ENCODE measurements around the gene AKT3.
"Not testable (repeated sequence)": the region's sequence is repeated elsewhere in the genome, so short reads cannot be mapped to it uniquely, and the experiment has no call there.

The AKT3 gene

DNA sequence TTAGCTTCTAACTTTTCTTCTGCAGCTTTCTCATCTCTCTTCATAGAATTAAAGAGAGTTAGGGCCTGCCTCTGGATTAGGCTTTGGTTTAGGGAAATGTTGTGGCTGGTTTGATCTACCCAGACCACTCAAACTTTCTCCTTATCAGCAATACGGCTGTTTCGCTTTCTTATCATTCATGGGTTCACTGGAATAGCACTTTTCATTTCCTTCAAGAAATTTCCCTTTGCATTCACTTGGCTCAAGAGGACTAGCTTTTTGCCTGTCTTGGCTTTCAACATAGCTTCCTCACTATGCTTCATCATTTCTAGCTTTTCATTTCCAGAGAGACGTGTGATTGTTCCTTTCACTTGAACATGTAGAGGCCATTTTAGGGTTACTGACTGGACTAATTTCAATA lies 59.6 kb downstream of the AKT3 start:
- no peak for DNase-seq (ENCODE audit: low read depth in 4 of 4, low spot score in 1 of 4)

GRCh38 chr1:243786531-243786930 lies 63.5 kb downstream of the AKT3 start:
- DNase-seq (ENCODE audit: low read depth in 4 of 4, low spot score in 1 of 4) = no peak

GRCh38 chr1:243784506-243784905 lies 65.5 kb downstream of the AKT3 start:
- no peak for DNase-seq (ENCODE audit: low read depth in 4 of 4, low spot score in 1 of 4)

DNA sequence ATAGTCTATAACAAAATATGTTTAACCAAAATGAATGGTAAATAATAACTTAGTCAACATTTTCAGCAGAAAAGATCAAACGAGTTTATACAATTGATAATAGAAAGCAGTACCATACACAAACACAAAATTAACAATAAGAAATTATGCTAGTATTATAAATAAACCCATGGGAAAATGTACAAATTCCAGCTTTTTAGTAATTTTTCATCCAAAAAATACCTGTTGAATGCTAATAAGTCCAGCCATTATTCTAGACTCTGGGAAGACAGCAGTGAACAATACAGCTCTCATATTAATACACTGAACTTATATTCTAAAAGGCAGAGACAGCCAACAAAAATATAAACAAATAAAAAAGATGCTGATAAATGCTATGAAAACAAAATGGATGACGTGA lies 66.3 kb downstream of the AKT3 start:
- no peak for DNase-seq (ENCODE audit: low read depth in 4 of 4, low spot score in 1 of 4)

GRCh38 chr1:243772361-243773050 lies 77.5 kb downstream of the AKT3 start:
- DNase-seq (ENCODE audit: low read depth in 4 of 4, low spot score in 1 of 4) = not testable (repeated sequence)

DNA sequence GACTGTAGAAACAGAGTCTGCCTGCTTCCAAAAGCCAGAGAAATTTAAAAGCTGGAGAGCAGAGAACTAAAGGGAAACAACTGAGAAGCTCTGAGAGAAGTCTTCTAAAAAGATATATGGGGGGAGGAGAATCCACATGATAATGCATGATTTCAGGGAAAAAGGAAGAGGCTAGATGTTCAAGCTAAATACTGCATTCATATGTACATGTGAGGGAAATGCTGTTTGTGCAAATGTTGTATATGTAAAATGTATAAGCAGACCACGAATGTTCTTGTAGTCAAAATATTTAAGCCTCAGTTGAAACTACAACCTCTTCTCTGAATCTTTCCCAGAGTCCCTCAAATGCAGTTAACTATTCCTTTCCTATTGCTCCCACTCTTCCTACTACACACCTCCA lies 79.2 kb downstream of the AKT3 start:
- DNase-seq (ENCODE audit: low read depth in 4 of 4, low spot score in 1 of 4) = no peak

DNA sequence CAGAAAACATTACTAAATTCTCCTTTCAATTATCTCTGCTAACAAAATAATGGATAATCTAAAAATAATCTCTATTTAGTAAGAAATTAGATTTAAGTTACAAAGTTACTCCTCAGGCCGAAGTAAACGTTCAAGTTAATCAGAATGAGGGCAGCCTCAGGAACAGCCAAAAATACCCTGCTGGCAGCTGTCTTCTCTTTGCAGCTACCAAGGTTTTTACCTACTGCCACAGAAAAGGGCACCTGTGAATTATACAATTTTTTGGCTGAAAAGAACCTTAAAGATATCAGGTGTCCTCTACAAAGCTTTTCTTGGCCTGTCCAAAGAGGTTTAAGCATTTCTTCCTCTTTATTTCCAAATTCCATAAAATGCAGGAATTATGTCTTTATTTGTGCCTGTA lies 84.4 kb downstream of the AKT3 start:
- DNase-seq (ENCODE audit: low read depth in 4 of 4, low spot score in 1 of 4) = no peak

GRCh38 chr1:243763806-243764205 lies 86.2 kb downstream of the AKT3 start:
- DNase-seq (ENCODE audit: low read depth in 4 of 4, low spot score in 1 of 4) = no peak

GRCh38 chr1:243758647-243759046 lies 91.4 kb downstream of the AKT3 start:
- DNase-seq (ENCODE audit: low read depth in 4 of 4, low spot score in 1 of 4) = no peak

DNA sequence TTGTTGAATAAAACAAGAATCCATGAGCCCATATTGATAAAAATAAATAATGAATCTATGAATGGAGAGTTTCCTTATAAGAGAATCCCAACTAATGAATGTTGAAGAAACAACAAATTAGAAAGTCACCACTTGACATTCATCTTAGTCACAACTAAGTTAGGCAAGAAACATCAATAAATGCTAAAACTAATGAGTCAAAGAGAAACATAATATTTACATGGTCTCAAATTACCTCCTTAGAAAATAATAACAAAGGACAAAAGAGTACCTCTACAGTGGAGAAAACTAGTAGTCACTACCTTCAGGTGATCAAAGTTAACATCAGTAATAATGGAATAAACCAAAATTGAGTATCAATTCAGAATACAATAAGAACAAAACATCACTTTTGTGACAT lies 93.5 kb downstream of the AKT3 start:
- DNase-seq (ENCODE audit: low read depth in 4 of 4, low spot score in 1 of 4) = no peak

DNA sequence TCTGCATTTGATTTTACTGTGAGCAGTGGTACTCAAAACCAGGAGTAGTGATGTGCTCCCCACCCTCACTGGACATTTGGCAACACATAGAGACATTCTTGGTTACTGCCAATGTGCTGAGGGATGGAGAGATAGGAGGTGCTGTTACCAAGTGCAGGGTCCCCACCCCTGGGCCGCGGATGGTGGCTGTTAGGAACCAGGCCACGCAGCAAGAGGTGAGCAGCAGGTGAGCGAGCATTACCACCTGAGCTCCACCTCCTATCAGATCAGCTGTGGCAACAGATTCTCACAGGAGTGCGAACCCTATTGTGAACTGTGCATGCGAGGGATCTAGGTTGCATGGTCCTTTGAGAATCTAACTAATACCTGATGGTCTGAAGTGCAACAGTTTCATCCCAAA lies 95.7 kb downstream of the AKT3 start:
- DNase-seq (ENCODE audit: low read depth in 4 of 4, low spot score in 1 of 4) = no peak

- DNase-seq (ENCODE audit: low read depth in 4 of 4, low spot score in 1 of 4) = no peak
Observed at GRCh38 chr1:243751506-243751905, 98.5 kb downstream of the AKT3 start.

DNA sequence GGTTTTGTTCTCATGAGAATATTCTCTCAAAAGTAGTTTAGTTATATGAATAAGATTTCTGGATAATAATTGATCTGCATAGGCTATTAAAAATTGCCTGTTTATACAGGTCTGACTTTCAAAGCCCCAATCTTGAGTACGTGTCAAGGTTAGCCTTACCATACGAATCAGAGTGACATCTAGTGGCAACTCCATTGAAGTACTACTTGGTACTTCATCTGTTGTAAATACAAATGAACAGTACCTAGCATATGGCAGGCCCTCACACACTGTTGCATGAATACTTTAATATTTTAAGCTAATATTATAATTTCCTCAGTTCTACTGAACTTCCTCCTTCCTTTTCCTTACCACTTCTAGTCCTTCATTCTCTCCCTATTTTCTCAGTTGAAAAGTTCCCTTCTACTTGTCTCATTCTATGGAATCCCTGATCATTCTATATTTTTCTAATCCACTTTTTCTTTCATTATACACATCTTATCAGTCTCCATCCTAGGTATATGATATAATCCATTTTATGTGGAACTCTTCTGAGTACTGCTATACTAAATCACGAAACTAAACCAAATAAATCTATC lies 101.2 kb downstream of the AKT3 start:
- peak in 1 of 4 experiments; percentile 2 for DNase-seq (ENCODE audit: low read depth in 4 of 4, low spot score in 1 of 4)

DNA sequence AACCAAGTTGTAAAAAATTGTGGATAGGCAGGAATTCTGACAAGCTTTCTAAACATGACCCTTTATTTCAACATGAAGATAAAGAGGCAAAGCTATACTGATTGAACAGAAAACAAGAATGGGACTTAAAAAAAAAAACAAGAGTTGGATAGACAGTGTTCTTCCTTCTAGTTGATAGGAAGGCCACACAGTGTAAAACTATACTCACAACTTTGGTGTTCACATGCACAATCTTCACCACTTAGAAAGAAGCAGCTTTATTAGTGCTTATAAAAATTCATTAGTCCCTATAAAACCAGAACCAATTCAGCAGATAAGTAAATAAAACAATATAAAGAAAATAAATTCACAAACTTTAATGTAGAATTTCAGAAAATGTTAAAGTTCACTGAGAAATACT lies 101.8 kb downstream of the AKT3 start:
- DNase-seq (ENCODE audit: low read depth in 4 of 4, low spot score in 1 of 4) = no peak

GRCh38 chr1:243746751-243747150 lies 103.3 kb downstream of the AKT3 start:
- no peak for DNase-seq (ENCODE audit: low read depth in 4 of 4, low spot score in 1 of 4)

GRCh38 chr1:243745356-243745755 lies 104.7 kb downstream of the AKT3 start:
- DNase-seq (ENCODE audit: low read depth in 4 of 4, low spot score in 1 of 4) = no peak

GRCh38 chr1:243742819-243743218 lies 107.2 kb downstream of the AKT3 start:
- DNase-seq (ENCODE audit: low read depth in 4 of 4, low spot score in 1 of 4) = no peak

DNA sequence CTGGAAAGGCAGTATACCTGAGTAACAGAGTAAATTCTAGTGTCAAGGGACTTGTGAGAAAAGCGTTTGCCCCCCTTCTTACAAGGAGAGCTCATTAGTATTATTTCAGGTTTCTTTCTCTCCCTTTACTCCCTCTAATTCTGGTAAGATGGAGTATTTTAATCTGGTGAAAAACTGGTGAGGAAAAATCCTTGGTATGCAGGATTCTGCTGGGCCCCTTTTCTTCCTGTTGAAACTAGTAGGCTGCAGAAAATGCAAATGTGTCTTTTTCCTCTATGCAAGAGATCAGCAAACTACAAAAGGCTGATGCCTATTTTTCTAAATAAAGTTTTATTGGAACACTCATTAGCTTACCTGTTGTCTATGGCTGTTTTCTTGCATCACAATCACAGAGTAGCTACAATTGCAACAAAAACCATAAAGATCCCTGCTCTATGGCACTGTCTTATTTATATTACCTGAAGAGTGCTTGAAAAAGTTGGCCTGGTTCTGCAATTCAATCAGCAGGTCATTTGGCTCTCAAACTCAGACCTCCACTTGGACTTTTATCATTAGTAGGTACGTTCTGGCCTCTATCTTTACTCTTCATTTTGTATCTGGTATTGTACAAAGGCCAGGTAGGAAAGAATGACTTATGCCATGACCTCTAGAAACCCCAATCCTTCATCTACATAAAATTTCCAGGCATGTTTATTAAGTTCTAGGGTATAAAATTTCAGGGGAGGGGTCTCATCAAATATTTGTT lies 109.6 kb downstream of the AKT3 start:
- no peak for DNase-seq (ENCODE audit: low read depth in 4 of 4, low spot score in 1 of 4)

- DNase-seq (ENCODE audit: low read depth in 4 of 4, low spot score in 1 of 4) = no peak
Observed at GRCh38 chr1:243739335-243740003, 110.6 kb downstream of the AKT3 start.

- no peak for DNase-seq (ENCODE audit: low read depth in 4 of 4, low spot score in 1 of 4)
Observed at GRCh38 chr1:243738020-243738419, 112.0 kb downstream of the AKT3 start.

GRCh38 chr1:243735457-243735856 lies 114.6 kb downstream of the AKT3 start:
- DNase-seq (ENCODE audit: low read depth in 4 of 4, low spot score in 1 of 4) = no peak

GRCh38 chr1:243734308-243734695 lies 115.7 kb downstream of the AKT3 start:
- no peak for DNase-seq (ENCODE audit: low read depth in 4 of 4, low spot score in 1 of 4)

Data from stimulated activated CD4-positive, alpha-beta T cell treated with anti-CD3 and anti-CD28 coated beads, Interleukin-1b, Interleukin-23, amount 100 ng/mL, for 24 hours (primary cell).